Measurements from ENCODE around the gene SH2D7. TPM values are rescaled to one million over a fixed set of nuclear protein-coding genes. Genes with fewer than 3 reads are reported as not detected.

The SH2D7 gene
- total RNA-seq, 4 donors from 2014 or later, result not detected

DNA sequence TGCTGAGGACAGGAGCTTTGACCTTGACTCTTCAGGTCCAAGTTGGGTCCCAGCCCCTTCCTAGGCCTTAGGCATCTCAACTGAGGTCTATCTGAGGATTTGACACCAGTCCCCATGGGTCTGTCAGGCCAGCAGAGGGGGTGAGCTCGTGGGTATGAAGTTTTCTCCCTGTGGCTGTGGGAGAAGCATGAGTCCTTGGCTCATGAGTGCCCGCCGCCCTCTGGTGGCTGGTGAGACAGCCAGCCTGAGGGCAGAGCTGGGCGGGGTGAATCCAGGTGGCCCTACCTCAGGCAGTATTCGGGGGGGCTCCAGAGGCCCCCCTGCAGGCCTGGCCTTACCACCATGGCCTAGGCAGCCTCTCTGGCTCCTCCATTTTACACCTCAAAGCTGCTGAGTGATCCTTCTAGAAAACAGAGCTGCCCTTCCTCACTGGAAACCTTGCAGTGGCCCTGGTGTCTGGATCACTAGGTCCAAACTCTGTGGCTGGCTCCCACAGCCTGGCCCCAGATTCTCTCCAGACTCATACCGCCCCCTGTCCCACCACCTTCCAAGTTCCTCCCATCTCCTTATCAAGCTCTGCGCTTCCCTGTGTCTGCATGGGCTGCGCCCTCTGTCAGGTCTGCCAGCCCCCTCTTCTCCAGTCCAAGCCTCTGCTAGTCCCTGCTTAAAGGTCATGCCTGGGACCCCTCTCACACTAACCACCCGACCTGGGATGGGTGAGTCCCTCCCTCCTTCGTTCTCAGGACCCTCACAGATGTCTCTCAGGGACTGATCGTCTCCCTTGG lies 16.1 kb downstream of the SH2D7 start:
- H3K27me3 ChIP-seq, result no peaks in the 10 kb centered on the region
- intact Hi-C loops (cut with DNase I), result loop anchor here (2.0 kb wide), 1 partner anchor 142 kb away; no protein-coding TSS in a partner anchor
- H3K4me3 ChIP-seq (replicated peaks in 1 of 3), result no peak overlapping the region
- no peaks in the 10 kb centered on the region for H3K9me3 ChIP-seq
- 42 to 56% methylated on average over 7 to 11 of the region's 11 CpGs for WGBS, 2 donors
- no peak overlapping the region for H3K27ac ChIP-seq
- H3K36me3 ChIP-seq, result no peaks in the 10 kb centered on the region
- peak; percentile 84 to 90 for DNase-seq
- no peak for TF ChIP-seq POLR2A (IDR thresholded peaks at IDR 0.05)
- TF ChIP-seq, protein P1, sequence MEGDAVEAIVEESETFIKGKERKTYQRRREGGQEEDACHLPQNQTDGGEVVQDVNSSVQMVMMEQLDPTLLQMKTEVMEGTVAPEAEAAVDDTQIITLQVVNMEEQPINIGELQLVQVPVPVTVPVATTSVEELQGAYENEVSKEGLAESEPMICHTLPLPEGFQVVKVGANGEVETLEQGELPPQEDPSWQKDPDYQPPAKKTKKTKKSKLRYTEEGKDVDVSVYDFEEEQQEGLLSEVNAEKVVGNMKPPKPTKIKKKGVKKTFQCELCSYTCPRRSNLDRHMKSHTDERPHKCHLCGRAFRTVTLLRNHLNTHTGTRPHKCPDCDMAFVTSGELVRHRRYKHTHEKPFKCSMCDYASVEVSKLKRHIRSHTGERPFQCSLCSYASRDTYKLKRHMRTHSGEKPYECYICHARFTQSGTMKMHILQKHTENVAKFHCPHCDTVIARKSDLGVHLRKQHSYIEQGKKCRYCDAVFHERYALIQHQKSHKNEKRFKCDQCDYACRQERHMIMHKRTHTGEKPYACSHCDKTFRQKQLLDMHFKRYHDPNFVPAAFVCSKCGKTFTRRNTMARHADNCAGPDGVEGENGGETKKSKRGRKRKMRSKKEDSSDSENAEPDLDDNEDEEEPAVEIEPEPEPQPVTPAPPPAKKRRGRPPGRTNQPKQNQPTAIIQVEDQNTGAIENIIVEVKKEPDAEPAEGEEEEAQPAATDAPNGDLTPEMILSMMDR (IDR thresholded peaks at IDR 0.05), result peak; percentile 85 to 97 (median 95)
- no peaks in the 10 kb centered on the region for H3K4me1 ChIP-seq

DNA sequence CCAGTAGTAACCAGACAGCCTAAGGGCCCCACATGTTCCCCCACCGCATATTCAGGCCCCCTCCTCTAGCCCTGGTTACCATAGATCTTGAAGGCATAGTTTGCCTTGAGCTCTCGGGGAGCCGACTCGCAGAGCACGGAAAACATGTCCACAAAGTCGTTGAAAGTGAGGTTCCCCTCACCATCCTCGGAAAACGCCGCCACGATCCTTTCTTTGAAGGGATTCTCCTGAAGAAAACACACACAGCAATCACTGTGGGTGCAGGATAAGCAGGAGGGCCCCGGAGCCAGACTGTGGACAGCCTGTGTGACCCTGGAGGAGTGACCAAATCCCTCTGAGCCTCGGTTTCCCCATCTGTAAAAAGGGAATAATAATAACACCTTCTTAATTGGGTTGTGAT lies 16.8 kb downstream of the SH2D7 start:
- intact Hi-C loops (cut with DNase I), result loop anchor here (2.0 kb wide), 1 partner anchor 142 kb away; no protein-coding TSS in a partner anchor
- Histone ChIP-seq H3K4me1 (no peaks in the 10 kb centered on the region), H3K9me3 (no peaks in the 10 kb centered on the region), H3K27me3 (no peaks in the 10 kb centered on the region), H3K4me3 (replicated peaks in 1 of 3) (no peak overlapping the region), H3K27ac (no peak overlapping the region), H3K36me3 (no peaks in the 10 kb centered on the region)
- no peak for TF ChIP-seq POLR2A (IDR thresholded peaks at IDR 0.05)
- DNase-seq, result no peak
- 93 to 95% methylated on average over 12 of the region's 12 CpGs for WGBS, 2 donors

DNA sequence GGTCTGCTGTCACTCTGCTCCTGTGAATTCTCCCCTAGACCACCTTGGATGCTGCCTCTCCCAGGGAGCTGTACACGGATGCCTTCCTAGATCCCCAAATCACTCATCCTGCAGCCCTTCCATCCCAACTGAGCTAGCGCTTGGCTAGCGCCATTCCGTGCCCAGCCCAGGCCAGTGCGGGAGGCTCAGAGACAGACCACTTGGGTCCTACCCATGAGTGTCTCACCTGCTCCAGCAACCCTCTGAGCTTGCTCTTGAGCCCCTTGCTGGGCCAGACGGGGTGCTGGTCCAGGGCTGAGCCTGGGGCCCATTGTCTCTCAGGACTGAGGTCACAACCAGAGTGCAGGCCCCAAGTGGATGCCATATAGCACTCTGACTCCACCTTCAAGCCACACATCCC lies 17.7 kb downstream of the SH2D7 start:
- 91 to 95% methylated on average over 6 of the region's 6 CpGs for WGBS, 2 donors
- intact Hi-C loops (cut with DNase I), result loop anchor here (5.0 kb wide), 1 partner anchor 82 kb away; no protein-coding TSS in a partner anchor
- TF ChIP-seq, protein P1 (IDR thresholded peaks at IDR 0.05), result no peak
- no peak for TF ChIP-seq POLR2A (IDR thresholded peaks at IDR 0.05)
- no peaks in the 10 kb centered on the region for H3K4me1 ChIP-seq
- no peaks in the 10 kb centered on the region for H3K27me3 ChIP-seq
- no peak for DNase-seq
- H3K36me3 ChIP-seq, result no peaks in the 10 kb centered on the region
- no peaks in the 10 kb centered on the region for H3K9me3 ChIP-seq
- H3K4me3 ChIP-seq (replicated peaks in 1 of 3), result no peak overlapping the region
- no peak overlapping the region for H3K27ac ChIP-seq

DNA sequence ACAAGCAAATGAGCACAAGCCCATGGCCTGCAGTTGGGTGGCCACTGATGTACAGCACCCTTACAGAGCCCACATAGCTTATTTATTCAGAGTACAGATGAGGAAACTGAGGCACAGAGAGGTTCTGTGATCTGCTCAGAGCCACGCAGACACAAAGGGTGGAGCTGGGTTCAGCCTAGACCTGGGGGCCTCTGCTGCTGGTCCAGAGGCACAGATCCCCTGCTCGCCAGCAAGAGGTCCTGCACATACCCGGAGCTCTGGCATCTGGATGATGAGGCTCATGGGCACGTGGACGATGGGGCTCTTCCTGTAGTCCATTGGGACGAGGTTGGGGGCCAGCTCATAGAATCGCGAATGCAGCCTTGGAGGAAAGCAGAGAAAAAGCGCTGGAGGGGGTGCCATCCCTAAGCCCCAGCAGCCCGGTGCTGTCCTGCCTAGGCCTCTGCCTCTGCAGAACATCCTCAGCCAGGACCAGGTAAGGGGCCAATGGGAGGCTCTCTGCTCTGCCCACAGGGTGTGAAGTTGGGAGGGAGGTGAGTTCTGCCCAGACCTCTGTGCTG lies 18.6 kb downstream of the SH2D7 start:
- Histone ChIP-seq H3K4me3 (replicated peaks in 1 of 3) (no peak overlapping the region), H3K36me3 (no peaks in the 10 kb centered on the region), H3K27me3 (no peaks in the 10 kb centered on the region), H3K27ac (no peak overlapping the region), H3K4me1 (no peaks in the 10 kb centered on the region), H3K9me3 (no peaks in the 10 kb centered on the region)
- WGBS, 2 donors, result 91 to 93% methylated on average over 6 to 10 of the region's 10 CpGs
- intact Hi-C loops (cut with DNase I), result loop anchor here (5.0 kb wide), 1 partner anchor 81 kb away; no protein-coding TSS in a partner anchor
- TF ChIP-seq POLR2A (IDR thresholded peaks at IDR 0.05), result no peak
- no peak for DNase-seq

DNA sequence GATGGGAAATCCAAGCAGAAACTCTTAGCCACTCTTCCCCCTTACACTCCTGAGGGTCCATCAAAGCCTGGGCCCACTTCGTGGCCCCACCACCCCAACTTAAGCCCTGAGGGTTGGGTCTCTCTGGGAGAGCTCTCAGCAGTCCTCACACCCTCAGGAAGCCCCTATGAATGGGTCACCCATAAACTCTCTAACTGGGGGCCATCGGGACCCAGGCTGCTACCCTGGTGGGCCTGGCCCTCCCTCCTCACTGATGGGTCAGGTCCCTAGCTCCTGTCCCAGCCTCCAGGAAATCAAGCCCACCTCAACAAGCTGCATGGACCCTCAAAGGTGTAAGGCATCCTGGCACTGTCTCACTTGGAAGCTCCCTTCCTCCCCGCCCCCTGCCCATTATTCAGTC lies 19.4 kb downstream of the SH2D7 start:
- H3K9me3 ChIP-seq, result no peaks in the 10 kb centered on the region
- H3K36me3 ChIP-seq, result no peaks in the 10 kb centered on the region
- intact Hi-C loops (cut with DNase I), result loop anchor here (2.0 to 5.0 kb wide), 2 partner anchors 81 to 129 kb away; no protein-coding TSS in a partner anchor
- no peaks in the 10 kb centered on the region for H3K27me3 ChIP-seq
- no peak overlapping the region for H3K27ac ChIP-seq
- no peak overlapping the region for H3K4me3 ChIP-seq (replicated peaks in 1 of 3)
- WGBS, 2 donors, result 94 to 98% methylated on average over 3 of the region's 3 CpGs
- no peaks in the 10 kb centered on the region for H3K4me1 ChIP-seq
- DNase-seq, result no peak
- TF ChIP-seq POLR2A (IDR thresholded peaks at IDR 0.05), result no peak
- TF ChIP-seq, protein P1 (IDR thresholded peaks at IDR 0.05), result no peak

DNA sequence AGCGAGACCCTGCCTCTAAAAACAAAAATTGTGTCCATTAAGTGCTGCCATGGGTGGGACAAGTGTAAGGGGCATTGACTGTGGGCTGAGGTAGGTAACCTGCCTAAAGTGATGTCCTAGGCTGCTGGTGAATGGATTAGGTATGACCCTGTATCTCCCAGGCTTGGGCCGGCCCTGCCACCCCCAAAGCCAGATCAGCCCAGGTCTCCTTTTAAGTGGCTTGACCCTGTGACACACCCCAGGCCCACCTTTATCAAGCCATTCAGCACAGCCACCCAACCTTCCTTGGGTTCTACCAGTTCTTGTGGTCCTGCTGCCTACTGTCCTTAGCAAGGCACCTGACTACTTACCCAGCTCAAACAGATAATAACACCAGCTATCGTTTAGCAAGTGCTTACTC lies 20.2 kb downstream of the SH2D7 start:
- WGBS, 2 donors, result 84 to 86% methylated on average over 3 of the region's 3 CpGs
- no peak for TF ChIP-seq POLR2A (IDR thresholded peaks at IDR 0.05)
- TF ChIP-seq, protein P1 (IDR thresholded peaks at IDR 0.05), result no peak
- Histone ChIP-seq H3K27me3 (no peaks in the 10 kb centered on the region), H3K36me3 (no peaks in the 10 kb centered on the region), H3K9me3 (no peaks in the 10 kb centered on the region), H3K4me3 (replicated peaks in 1 of 3) (no peak overlapping the region), H3K4me1 (no peaks in the 10 kb centered on the region), H3K27ac (no peak overlapping the region)
- DNase-seq, result no peak
- intact Hi-C loops (cut with DNase I), result loop anchor here (2.0 to 5.0 kb wide), 2 partner anchors 80 to 128 kb away; no protein-coding TSS in a partner anchor
